ENCODE data around the gene TIMELESS.

GRCh38 chr12:56374726-56375597 lies 74.3 kb downstream of the TIMELESS start:
- TF ChIP-seq EZH2phosphoT487 (IDR thresholded peaks at IDR 0.05; ENCODE audit: insufficient read depth, low read depth) (no peak), EZH2 (IDR thresholded peaks at IDR 0.05; ENCODE audit: insufficient read depth, poor library complexity, severe bottlenecking) (no peak)
